ENCODE results near the gene NKX6-2. TPM values are rescaled to one million over a fixed set of nuclear protein-coding genes. Genes with fewer than 3 reads are reported as not detected.

NKX6-2 gene
- total and polyA plus RNA-seq, 4 donors: 0.07 to 7.1 TPM; not detected in 2

- no peak for TF ChIP-seq REST (IDR thresholded peaks at IDR 0.05)
- TF ChIP-seq NR2F2 (IDR thresholded peaks at IDR 0.05): no peak
- TF ChIP-seq MAX (IDR thresholded peaks at IDR 0.05): no peak
- TF ChIP-seq YY1 (IDR thresholded peaks at IDR 0.05): no peak
- TF ChIP-seq HNF4G (IDR thresholded peaks at IDR 0.05): no peak
- no peak for TF ChIP-seq SP1 (IDR thresholded peaks at IDR 0.05)
- no peak for TF ChIP-seq HNF4A (conservative IDR thresholded peaks at IDR 0.05)
- no peak for TF ChIP-seq GABPA (IDR thresholded peaks at IDR 0.05 in 1 of 2, conservative IDR thresholded peaks at IDR 0.05 in 1 of 2)
- no peak for TF ChIP-seq RAD21 (IDR thresholded peaks at IDR 0.05)
These were observed 39.6 kb downstream of the NKX6-2 start (continued) for GRCh38 chr10:132746386-132746785.

GRCh38 chr10:132745971-132746370 is 40.0 kb downstream of the NKX6-2 start:
- no peaks in the 10 kb centered on the region for H3K4me1 ChIP-seq (ENCODE audit: control insufficient read depth in 4 of 4, insufficient read depth in 4 of 4, low read length in 3 of 4)
- TF ChIP-seq SP1 (IDR thresholded peaks at IDR 0.05) (no peak), FOXA2 (IDR thresholded peaks at IDR 0.05) (no peak), TAF1 (conservative IDR thresholded peaks at IDR 0.05) (no peak), REST (IDR thresholded peaks at IDR 0.05) (no peak), HNF4G (IDR thresholded peaks at IDR 0.05) (no peak), FOXA1 (IDR thresholded peaks at IDR 0.05) (no peak), YY1 (IDR thresholded peaks at IDR 0.05) (no peak), EGR1 (IDR thresholded peaks at IDR 0.05; ENCODE audit: low read depth in 2 of 2) (no peak), HNF4A (conservative IDR thresholded peaks at IDR 0.05) (no peak), RXRA (IDR thresholded peaks at IDR 0.05) (no peak), CTCF (IDR thresholded peaks at IDR 0.05; ENCODE audit: low read depth, low read length, missing input control) (no peak), JUND (IDR thresholded peaks at IDR 0.05) (no peak)
- H3K27ac ChIP-seq (ENCODE audit: low read depth in 1 of 2, low read length in 2 of 2): no peak overlapping the region
- H3K9ac ChIP-seq (ENCODE audit: low read depth in 1 of 2, low read length in 2 of 2): no peak overlapping the region
- H3K36me3 ChIP-seq (ENCODE audit: control insufficient read depth in 4 of 4, insufficient read depth in 3 of 4, low read depth in 1 of 4, low read length in 3 of 4): peaks cover 0 to 26% (median 6%) of the 10 kb centered on the region in 4 donors
- no peaks in the 10 kb centered on the region for H3K27me3 ChIP-seq (ENCODE audit: control insufficient read depth in 4 of 4, insufficient read depth in 4 of 4, low read length in 3 of 4)
- H3K9me3 ChIP-seq (ENCODE audit: control insufficient read depth in 4 of 4, low read length in 3 of 4): no peaks in the 10 kb centered on the region
- H3K4me3 ChIP-seq (ENCODE audit: low read depth in 1 of 3, low read length in 3 of 3): no peak overlapping the region
- 96% methylated on average over 13 of the region's 13 CpGs for WGBS
- no peak for DNase-seq (ENCODE audit: low spot score)
